Measurements from ENCODE around the gene SPOCK2. TPM values are rescaled to one million over a fixed set of nuclear protein-coding genes. Genes with fewer than 3 reads are reported as not detected.

The SPOCK2 gene
- total RNA-seq, 1 donor from 2014 or later: 3.4 TPM

- Mint-ChIP-seq H3K4me1 (ENCODE audit: unreplicated experiment) (peaks cover 16% of the 10 kb centered on the region), H3K27ac (ENCODE audit: unreplicated experiment) (no peak overlapping the region), H3K36me3 (ENCODE audit: low read depth, unreplicated experiment) (no peaks in the 10 kb centered on the region), H3K4me3 (ENCODE audit: unreplicated experiment) (no peak overlapping the region), H3K27me3 (ENCODE audit: unreplicated experiment) (peaks cover 5% of the 10 kb centered on the region), H3K9me3 (ENCODE audit: unreplicated experiment) (no peaks in the 10 kb centered on the region)
- DNase-seq (ENCODE audit: low spot score): peak; percentile 22
- TF ChIP-seq CTCF (IDR thresholded peaks at IDR 0.05; ENCODE audit: unreplicated experiment): no peak
Observed at GRCh38 chr10:72044417-72045041, 43.8 kb downstream of the SPOCK2 start.

GRCh38 chr10:72043016-72043834 is 45.1 kb downstream of the SPOCK2 start:
- no peak for TF ChIP-seq CTCF (IDR thresholded peaks at IDR 0.05; ENCODE audit: unreplicated experiment)
- Mint-ChIP-seq H3K4me1 (ENCODE audit: unreplicated experiment) (peaks cover 16% of the 10 kb centered on the region), H3K4me3 (ENCODE audit: unreplicated experiment) (no peak overlapping the region), H3K27me3 (ENCODE audit: unreplicated experiment) (peaks cover 5% of the 10 kb centered on the region), H3K9me3 (ENCODE audit: unreplicated experiment) (no peaks in the 10 kb centered on the region), H3K27ac (ENCODE audit: unreplicated experiment) (no peak overlapping the region), H3K36me3 (ENCODE audit: low read depth, unreplicated experiment) (no peaks in the 10 kb centered on the region)
- no peak for DNase-seq (ENCODE audit: low spot score)

- peaks cover 16% of the 10 kb centered on the region for H3K4me1 Mint-ChIP-seq (ENCODE audit: unreplicated experiment)
Observed at GRCh38 chr10:72041491-72041890, 46.9 kb downstream of the SPOCK2 start.

GRCh38 chr10:72039377-72039776 is 49.0 kb downstream of the SPOCK2 start:
- Mint-ChIP-seq H3K4me3 (ENCODE audit: unreplicated experiment) (no peak overlapping the region), H3K27ac (ENCODE audit: unreplicated experiment) (no peak overlapping the region), H3K4me1 (ENCODE audit: unreplicated experiment) (peaks cover 13% of the 10 kb centered on the region), H3K9me3 (ENCODE audit: unreplicated experiment) (no peaks in the 10 kb centered on the region), H3K27me3 (ENCODE audit: unreplicated experiment) (peaks cover 8% of the 10 kb centered on the region), H3K36me3 (ENCODE audit: low read depth, unreplicated experiment) (no peaks in the 10 kb centered on the region)
- no peak for DNase-seq (ENCODE audit: low spot score)
- TF ChIP-seq CTCF (IDR thresholded peaks at IDR 0.05; ENCODE audit: unreplicated experiment): no peak

More at GRCh38 chr10:72041491-72041890, 46.9 kb downstream of the SPOCK2 start:
- Mint-ChIP-seq H3K27ac (ENCODE audit: unreplicated experiment) (no peak overlapping the region), H3K36me3 (ENCODE audit: low read depth, unreplicated experiment) (no peaks in the 10 kb centered on the region), H3K9me3 (ENCODE audit: unreplicated experiment) (no peaks in the 10 kb centered on the region), H3K4me3 (ENCODE audit: unreplicated experiment) (no peak overlapping the region), H3K27me3 (ENCODE audit: unreplicated experiment) (peaks cover 6% of the 10 kb centered on the region)
- no peak for TF ChIP-seq CTCF (IDR thresholded peaks at IDR 0.05; ENCODE audit: unreplicated experiment)
- DNase-seq (ENCODE audit: low spot score): no peak

GRCh38 chr10:72038458-72039001 is 49.8 kb downstream of the SPOCK2 start:
- no peaks in the 10 kb centered on the region for H3K36me3 Mint-ChIP-seq (ENCODE audit: low read depth, unreplicated experiment)
- H3K4me3 Mint-ChIP-seq (ENCODE audit: unreplicated experiment): no peak overlapping the region
- peaks cover 6% of the 10 kb centered on the region for H3K4me1 Mint-ChIP-seq (ENCODE audit: unreplicated experiment)
- DNase-seq (ENCODE audit: low spot score): no peak
- peaks cover 8% of the 10 kb centered on the region for H3K27me3 Mint-ChIP-seq (ENCODE audit: unreplicated experiment)
- H3K27ac Mint-ChIP-seq (ENCODE audit: unreplicated experiment): no peak overlapping the region
- no peaks in the 10 kb centered on the region for H3K9me3 Mint-ChIP-seq (ENCODE audit: unreplicated experiment)
- no peak for TF ChIP-seq CTCF (IDR thresholded peaks at IDR 0.05; ENCODE audit: unreplicated experiment)

Measured in endothelial cell (in vitro differentiated cells).